ENCODE measurements around the gene MICAL1. TPM values are rescaled to one million over a fixed set of nuclear protein-coding genes. Genes with fewer than 3 reads are reported as not detected.
A peak's percentile ranks its signal among the peaks of the same experiment; 100 is the strongest.

The MICAL1 gene
- total and polyA plus RNA-seq, 2 donors (not counting 1 experiment from before 2014, with no cell fraction given), result 202 to 319 TPM

- Histone ChIP-seq H3K4me3 (ENCODE audit: control extremely low read depth in 1 of 5, extremely low read depth in 1 of 5, insufficient read depth in 1 of 5, low read depth in 2 of 5, low read length in 4 of 5) (no peak overlapping the region), H3K9me3 (ENCODE audit: control extremely low read depth in 1 of 3, control insufficient read depth in 2 of 3, insufficient read depth in 1 of 3, low read length in 2 of 3) (peaks cover 0 to 2% (median 0%) of the 10 kb centered on the region in 3 donors), H3K4me2 (replicated peaks; ENCODE audit: low read depth, low read length, poor library complexity, severe bottlenecking) (peak overlapping the region; percentile 95), H2AFZ (ENCODE audit: insufficient read depth, low read depth, low read length, poor library complexity, severe bottlenecking) (no peak overlapping the region), H3K27ac (ENCODE audit: low read length in 2 of 2) (peak overlapping the region; percentile 76 to 98), H4K20me1 (ENCODE audit: control insufficient read depth, insufficient read depth, low read length, poor library complexity, severe bottlenecking) (no peaks in the 10 kb centered on the region), H3K36me3 (replicated peaks in 1 of 2; ENCODE audit: control extremely low read depth in 1 of 2, control insufficient read depth in 1 of 2, extremely low read depth in 1 of 2, insufficient read depth in 2 of 2, low read length in 1 of 2) (peaks cover 0 to 20% of the 10 kb centered on the region in 2 experiments), H3K4me1 (ENCODE audit: control insufficient read depth in 2 of 2, insufficient read depth in 2 of 2, low read length in 2 of 2) (peaks cover 50% of the 10 kb centered on the region in 2 donors), H3K27me3 (replicated peaks in 1 of 4; ENCODE audit: control extremely low read depth in 1 of 4, control insufficient read depth in 3 of 4, insufficient read depth in 4 of 4, low read length in 3 of 4) (no peaks in the 10 kb centered on the region), H3K9ac (ENCODE audit: low read length) (no peak overlapping the region), H3K79me2 (ENCODE audit: control insufficient read depth, insufficient read depth, low read length) (peaks cover 15% of the 10 kb centered on the region)
- peak overlapping the region; percentile 18 for H3K4me3 Mint-ChIP-seq
- no peaks in the 10 kb centered on the region for H3K27me3 Mint-ChIP-seq
- ChIA-PET POLR2A (interaction anchor here (0.6 to 1.0 kb wide), 5 partner anchors 20 to 83 kb away, joined by 3 to 8 read pairs (median 3); partner anchors contain the start of gene ZBTB24), CTCF (interaction anchor here (1.3 to 6.4 kb wide), 4 partner anchors 11 to 21 kb away, joined by 3 to 42 read pairs (median 4); partner anchors contain the start of gene ZBTB24)
- WGBS (ENCODE audit: insufficient coverage), result 0% methylated on average over 4 of the region's 5 CpGs
- TF ChIP-seq EZH2 (IDR thresholded peaks at IDR 0.05; ENCODE audit: borderline replicate concordance, insufficient read depth, low read depth, low read length, poor library complexity, severe bottlenecking) (no peak), CTCF (IDR thresholded peaks at IDR 0.05) (no peak)
- intact Hi-C loops (cut with micrococcal nuclease), result loop anchor here (5.0 to 10.0 kb wide), 3 partner anchors 746 to 1416 kb away; partner anchors contain the start of genes AMD1 and CDK19
- peaks cover 70% of the 10 kb centered on the region for H3K4me1 Mint-ChIP-seq
- DNase-seq (peak; percentile 86), ATAC-seq (ENCODE audit: low read depth) (peak; percentile 3)
- peak overlapping the region; percentile 83 for H3K27ac Mint-ChIP-seq
- no peaks in the 10 kb centered on the region for H3K9me3 Mint-ChIP-seq (ENCODE audit: insufficient read depth)
Observed at GRCh38 chr6:109458774-109459531, 3.4 kb upstream of the MICAL1 start.

All from B cell (primary cell).